Right lobe of liver (tissue), 4 donors: ENCODE measurements around the gene TACO1.

Experiments used
- POLR2A ChIP-seq: fragments of 450-650 bp; IDR thresholded peaks from one replicate; pipeline ENCODE4 v1.6.1; 2017; ENCODE audit warnings: antibody characterized with exemption, mild to moderate bottlenecking
- TF ChIP-seq, protein P1 (sequence below), 4 donors: fragments of 200-600 bp in 3 of 4; fragments of 450-650 bp in 1 of 4; IDR thresholded peaks; one replicate each; pipeline versions ENCODE4 v1.5.1 to v1.8.0; 2016 to 2022; ENCODE audit warnings: antibody characterized with exemption in 4 of 4, mild to moderate bottlenecking in 2 of 4
- donor health status: DM: no; HTN: no; CAD: no.
- donor health status: DM: no; HTN: no; CAD: no.
- donor health status: DM: no; HTN: yes; CAD: no.

DNA sequence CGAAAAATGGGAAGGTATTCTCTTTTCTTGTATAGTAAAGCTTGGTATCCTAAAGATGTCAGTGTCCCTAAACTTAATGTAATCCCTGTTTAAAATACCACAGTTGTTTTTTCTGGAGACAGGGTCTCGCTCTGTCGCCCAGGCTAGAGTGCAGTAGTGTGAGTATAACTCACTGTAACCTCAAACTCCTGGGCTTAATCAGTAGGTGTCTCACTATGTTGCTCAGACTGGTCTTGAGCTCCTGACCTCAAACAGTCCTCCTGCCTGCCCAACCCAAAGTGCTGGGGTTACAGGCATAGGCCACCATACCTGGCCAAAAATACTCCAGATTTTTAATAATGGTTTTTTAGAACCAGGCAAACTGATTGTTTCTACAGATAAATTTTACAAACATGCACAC, 42.3 kb upstream of the TACO1 start:
- TF ChIP-seq, protein P1, sequence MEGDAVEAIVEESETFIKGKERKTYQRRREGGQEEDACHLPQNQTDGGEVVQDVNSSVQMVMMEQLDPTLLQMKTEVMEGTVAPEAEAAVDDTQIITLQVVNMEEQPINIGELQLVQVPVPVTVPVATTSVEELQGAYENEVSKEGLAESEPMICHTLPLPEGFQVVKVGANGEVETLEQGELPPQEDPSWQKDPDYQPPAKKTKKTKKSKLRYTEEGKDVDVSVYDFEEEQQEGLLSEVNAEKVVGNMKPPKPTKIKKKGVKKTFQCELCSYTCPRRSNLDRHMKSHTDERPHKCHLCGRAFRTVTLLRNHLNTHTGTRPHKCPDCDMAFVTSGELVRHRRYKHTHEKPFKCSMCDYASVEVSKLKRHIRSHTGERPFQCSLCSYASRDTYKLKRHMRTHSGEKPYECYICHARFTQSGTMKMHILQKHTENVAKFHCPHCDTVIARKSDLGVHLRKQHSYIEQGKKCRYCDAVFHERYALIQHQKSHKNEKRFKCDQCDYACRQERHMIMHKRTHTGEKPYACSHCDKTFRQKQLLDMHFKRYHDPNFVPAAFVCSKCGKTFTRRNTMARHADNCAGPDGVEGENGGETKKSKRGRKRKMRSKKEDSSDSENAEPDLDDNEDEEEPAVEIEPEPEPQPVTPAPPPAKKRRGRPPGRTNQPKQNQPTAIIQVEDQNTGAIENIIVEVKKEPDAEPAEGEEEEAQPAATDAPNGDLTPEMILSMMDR (IDR thresholded peaks at IDR 0.05) = no peak
- no peak for TF ChIP-seq POLR2A
